Spleen (tissue), 11 donors: ENCODE data around the gene ASPN. TPM values are rescaled to one million over a fixed set of nuclear protein-coding genes. Genes with fewer than 3 reads are reported as not detected.

Experiments used
- DNase-seq: peaks from one replicate; pipeline ENCODE4 v3.0.0-alpha.2; 2020
- H3K27ac ChIP-seq, 8 donors: fragments of 200-600 bp; sonication (generic) in 7 of 8; 1 replicate in 4 of 8; 2 replicates in 4 of 8; pipeline versions ENCODE4 v1.5.0 to v1.8.0; 2016 to 2021; ENCODE audit warnings: inconsistent platforms in 4 of 8, mild to moderate bottlenecking in 4 of 8, moderate library complexity in 1 of 8
- H3K27me3 ChIP-seq, 7 donors: fragments of 200-600 bp; sonication (generic) in 6 of 7; replicated peaks in 1 of 7; 1 replicate in 4 of 7; 2 replicates in 3 of 7; pipeline versions ENCODE4 v1.5.0 to v1.8.0; 2016 to 2021; ENCODE audit warnings: inconsistent platforms in 3 of 7, mild to moderate bottlenecking in 1 of 7
- H3K36me3 ChIP-seq, 6 donors: fragments of 200-600 bp; sonication (generic) in 5 of 6; 1 replicate in 4 of 6; 2 replicates in 2 of 6; pipeline versions ENCODE4 v1.5.0 to v1.8.0; 2016 to 2021; ENCODE audit warnings: inconsistent platforms in 2 of 6
- H3K4me1 ChIP-seq, 6 donors: fragments of 200-600 bp; sonication (generic) in 5 of 6; 1 replicate in 3 of 6; 2 replicates in 3 of 6; pipeline versions ENCODE4 v1.5.0 to v1.8.0; 2016 to 2021; ENCODE audit warnings: inconsistent platforms in 3 of 6
- H3K4me3 ChIP-seq, 8 donors: fragments of 200-600 bp; sonication (generic) in 7 of 8; 1 replicate in 4 of 8; 2 replicates in 4 of 8; pipeline versions ENCODE4 v1.5.0 to v1.8.0; 2016 to 2021; ENCODE audit warnings: inconsistent platforms in 4 of 8, mild to moderate bottlenecking in 4 of 8, moderate library complexity in 2 of 8
- H3K9me3 ChIP-seq, 8 donors: fragments of 200-600 bp; sonication (generic) in 7 of 8; 1 replicate in 4 of 8; 2 replicates in 4 of 8; pipeline versions ENCODE4 v1.5.0 to v1.8.0; 2016 to 2021; ENCODE audit warnings: inconsistent platforms in 4 of 8
- CTCF ChIP-seq, 11 experiments: fragments of 200-600 bp in 7 of 11; fragments of 450-650 bp in 4 of 11; sonication (generic) in 4 of 11; IDR thresholded peaks in 8 of 11; conservative IDR thresholded peaks in 3 of 11; 1 replicate in 7 of 11; 2 replicates in 4 of 11; pipeline versions ENCODE4 v1.4.0 to v1.8.0; 2016 to 2021; ENCODE audit warnings: antibody characterized with exemption in 11 of 11, inconsistent platforms in 4 of 11, mild to moderate bottlenecking in 1 of 11
- POLR2A ChIP-seq, 3 donors: fragments of 450-650 bp; IDR thresholded peaks; one replicate each; pipeline ENCODE4 v1.5.1; 2017; ENCODE audit warnings: antibody characterized with exemption in 3 of 3, mild to moderate bottlenecking in 1 of 3
- POLR2AphosphoS5 ChIP-seq, 3 donors: sonication (generic); formaldehyde crosslinking; IDR thresholded peaks; one replicate each; pipeline ENCODE4 v1.5.1; 2017; ENCODE audit warnings: antibody characterized with exemption in 3 of 3
- WGBS, 5 donors: extraction: QIAGEN DNeasy Blood & Tissue Kit in 3 of 5; methylation state at CpG; one replicate each; pipeline versions ENCODE4 v1.1.5 to v1.1.7; 2013 to 2018; 5-methylcytosine and 5-hydroxymethylcytosine counted together
- intact Hi-C: fragments of 100-400 bp; cut with DNase I; formaldehyde crosslinking; loops from one replicate; pipeline ENCODE4 v1.15.0; 2023; ENCODE audit warnings: low total_unique reads
- polyA plus RNA-seq, 3 donors: library from polyadenylated mRNA; stranded (reverse); fragments of 200-250 nt; gene quantifications; one replicate each; pipeline ENCODE4 v1.2.1, GENCODE V29; 2013
- total RNA-seq, 7 donors: library from RNA; depleted of rRNA in 3 of 7; stranded (reverse); fragments of >200 nt in 3 of 7; fragmentation: NEBNext Ultra II Directional in 4 of 7; extraction: Animal tissue kit (Norgen Biotek cat#: 25700) in 4 of 7; gene quantifications; one replicate each; pipeline versions ENCODE4 v1.1.0 to v1.2.1, GENCODE V29; 2016 to 2021
- donor health status: healthy with polysubstance abuse.
- donor health status: DM: no; HTN: no; CAD: no; lungs with moderate emphysema.
- donor health status: DM: no; HTN: no; CAD: no.
- donor health status: Bipolar disorder and iron deficiency.
- donor health status: healthy.
- donor health status: DM: no; HTN: no; CAD: no.
- donor health status: DM: yes; HTN: yes; CAD: no.

Gene ASPN
- total and polyA plus RNA-seq, 10 donors: 0.32 to 2.0 (median 0.93) TPM; not detected in 1

DNA sequence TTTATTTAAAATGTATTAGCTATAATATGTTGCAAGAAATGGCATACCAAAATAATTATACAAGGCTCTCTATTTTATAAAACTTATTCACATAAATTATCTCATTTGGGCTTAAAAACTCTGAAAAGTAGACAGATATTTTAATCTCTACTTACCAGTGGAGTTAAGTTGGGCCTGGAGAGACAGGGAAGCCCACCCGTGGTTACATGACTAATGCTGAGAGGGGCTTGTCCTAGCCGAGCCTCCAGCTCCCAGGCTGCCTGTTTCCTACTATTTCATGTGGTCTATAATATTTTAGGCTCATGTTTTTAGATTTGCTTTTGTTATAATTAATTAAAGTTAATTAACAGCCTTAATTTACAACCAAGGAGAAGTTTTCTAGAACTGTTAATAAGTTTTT, 20.9 kb upstream of the ASPN start:
- no peaks in the 10 kb centered on the region for H3K36me3 ChIP-seq
- DNase-seq: no peak
- TF ChIP-seq POLR2A (IDR thresholded peaks at IDR 0.05) (no peak), CTCF (IDR thresholded peaks at IDR 0.05 in 8 of 11, conservative IDR thresholded peaks at IDR 0.05 in 3 of 11) (no peak), POLR2AphosphoS5 (IDR thresholded peaks at IDR 0.05) (no peak)
- intact Hi-C loops: no loop called here
- WGBS, 5 donors: 75 to 96% (median 79%) methylated on average over 2 of the region's 2 CpGs
- H3K27me3 ChIP-seq: no peaks in the 10 kb centered on the region
- H3K27ac ChIP-seq: no peak overlapping the region
- no peaks in the 10 kb centered on the region for H3K4me1 ChIP-seq
- H3K9me3 ChIP-seq: no peaks in the 10 kb centered on the region
- H3K4me3 ChIP-seq: no peak overlapping the region

DNA sequence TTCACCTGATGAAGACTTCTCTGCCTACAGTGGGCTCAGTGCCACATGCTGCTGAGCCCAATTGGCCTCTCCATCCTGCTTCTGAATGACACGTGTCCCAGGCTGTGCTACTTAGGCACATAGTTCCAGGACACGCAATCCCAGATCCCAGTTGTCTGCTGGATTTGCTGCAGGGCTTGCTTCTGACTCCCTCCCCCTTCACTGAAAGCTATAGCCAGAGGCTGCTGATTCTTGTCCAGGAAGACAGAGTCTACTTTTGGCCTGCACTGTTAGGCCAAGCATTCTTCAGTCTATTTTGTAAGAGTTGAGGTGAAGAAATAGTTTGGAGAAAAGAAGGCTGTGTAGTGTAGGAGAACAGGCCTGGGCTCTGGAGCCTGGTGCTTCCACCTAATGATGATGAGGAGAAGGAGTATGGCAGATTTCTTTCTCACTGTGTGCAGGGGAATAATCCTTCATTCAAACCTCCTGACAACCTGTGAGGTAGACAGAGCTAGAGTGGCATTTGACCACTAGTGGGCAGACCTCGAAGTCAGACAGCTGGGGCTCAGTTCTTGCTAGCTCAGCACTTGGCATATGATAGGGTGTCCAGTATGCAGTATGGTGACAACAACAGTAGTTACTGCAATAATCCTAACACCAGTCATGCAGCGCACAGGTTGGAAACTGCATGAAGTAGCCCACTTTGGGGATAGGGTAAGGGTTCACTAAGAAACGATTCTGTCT, 19.5 kb upstream of the ASPN start:
- TF ChIP-seq POLR2AphosphoS5 (IDR thresholded peaks at IDR 0.05) (no peak), POLR2A (IDR thresholded peaks at IDR 0.05) (no peak), CTCF (IDR thresholded peaks at IDR 0.05 in 8 of 11, conservative IDR thresholded peaks at IDR 0.05 in 3 of 11) (peak in 4 of 11 experiments; percentile 10 to 38 (median 24))
- no peak for DNase-seq
- intact Hi-C loops: no loop called here
- Histone ChIP-seq H3K36me3 (no peaks in the 10 kb centered on the region), H3K27me3 (no peaks in the 10 kb centered on the region), H3K9me3 (no peaks in the 10 kb centered on the region), H3K4me1 (no peaks in the 10 kb centered on the region), H3K4me3 (no peak overlapping the region), H3K27ac (no peak overlapping the region)
- WGBS, 5 donors: 80 to 88% (median 85%) methylated on average over 5 of the region's 5 CpGs

DNA sequence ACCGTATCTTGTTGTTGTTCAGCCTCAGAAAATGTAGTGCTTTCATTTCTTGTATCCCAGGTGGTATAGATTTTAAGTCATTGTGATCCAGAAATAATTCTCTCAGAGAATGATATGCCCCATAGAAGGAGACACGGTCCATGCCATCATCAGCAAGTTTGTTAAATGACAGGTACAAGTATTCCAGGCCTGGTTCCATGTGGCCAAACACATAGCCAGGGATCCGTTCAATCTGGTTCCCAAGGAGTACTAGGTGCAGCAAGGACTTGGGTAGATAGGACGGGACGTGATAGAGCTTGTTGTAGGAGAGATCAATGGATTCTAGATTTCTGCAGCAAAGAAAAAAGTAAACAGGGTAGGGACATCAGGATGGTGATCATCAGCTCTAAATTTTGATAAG, 18.4 kb upstream of the ASPN start:
- Histone ChIP-seq H3K4me1 (no peaks in the 10 kb centered on the region), H3K4me3 (no peak overlapping the region), H3K9me3 (no peaks in the 10 kb centered on the region), H3K36me3 (no peaks in the 10 kb centered on the region), H3K27me3 (no peaks in the 10 kb centered on the region), H3K27ac (no peak overlapping the region)
- TF ChIP-seq CTCF (IDR thresholded peaks at IDR 0.05 in 8 of 11, conservative IDR thresholded peaks at IDR 0.05 in 3 of 11): no peak
- TF ChIP-seq POLR2AphosphoS5 (IDR thresholded peaks at IDR 0.05): no peak
- no peak for TF ChIP-seq POLR2A (IDR thresholded peaks at IDR 0.05)
- DNase-seq: no peak
- 94 to 98% (median 96%) methylated on average over 5 of the region's 5 CpGs for WGBS, 5 donors
- intact Hi-C loops: no loop called here

GRCh38 chr9:92499701-92500100, 17.4 kb upstream of the ASPN start:
- 46 to 88% (median 81%) methylated on average over 2 of the region's 2 CpGs for WGBS, 5 donors
- TF ChIP-seq CTCF (IDR thresholded peaks at IDR 0.05 in 8 of 11, conservative IDR thresholded peaks at IDR 0.05 in 3 of 11): no peak
- no peak for TF ChIP-seq POLR2AphosphoS5 (IDR thresholded peaks at IDR 0.05)
- TF ChIP-seq POLR2A (IDR thresholded peaks at IDR 0.05): no peak
- no peak for DNase-seq
- Histone ChIP-seq H3K27ac (no peak overlapping the region), H3K4me3 (no peak overlapping the region), H3K36me3 (no peaks in the 10 kb centered on the region), H3K9me3 (no peaks in the 10 kb centered on the region), H3K4me1 (no peaks in the 10 kb centered on the region), H3K27me3 (no peaks in the 10 kb centered on the region)
- intact Hi-C loops: no loop called here
